Right cardiac atrium (tissue), 5 donors: ENCODE measurements around the gene GULP1. TPM values are rescaled to one million over a fixed set of nuclear protein-coding genes. Genes with fewer than 3 reads are reported as not detected.
"Not testable (repeated sequence)": the region's sequence is repeated elsewhere in the genome, so short reads cannot be mapped to it uniquely, and the experiment has no call there.

Source experiments
- ATAC-seq, 2 donors: fragments of 200-7000 bp; cut with Tn5 transposase; one replicate each; pipeline versions ENCODE4 v1.8.0 to v1.9.1; 2020; ENCODE audit warnings: moderate library complexity in 2 of 2, mild to moderate bottlenecking in 1 of 2
- DNase-seq, 3 donors: peaks; one replicate each; pipeline ENCODE4 v3.0.0-alpha.2; 2020
- H3K27ac ChIP-seq: one replicate; pipeline ENCODE4 v1.5.1; 2013; ENCODE audit warnings: mild to moderate bottlenecking, low read length, control low read depth, moderate library complexity
- H3K27me3 ChIP-seq: one replicate; pipeline ENCODE4 v1.6.1; 2013; ENCODE audit not compliant: control insufficient read depth, insufficient read depth
- H3K4me1 ChIP-seq: one replicate; pipeline ENCODE4 v1.6.1; 2013; ENCODE audit warnings: low read length; ENCODE audit not compliant: control insufficient read depth, insufficient read depth
- H3K4me3 ChIP-seq: one replicate; pipeline ENCODE4 v1.5.1; 2013; ENCODE audit warnings: low read length, control low read depth
- H3K9me3 ChIP-seq: one replicate; pipeline ENCODE4 v1.6.1; 2013; ENCODE audit warnings: low read length; ENCODE audit not compliant: control insufficient read depth
- WGBS: extraction: QIAGEN DNeasy Blood & Tissue Kit; methylation state at CpG from one replicate; pipeline ENCODE4 v1.1.7; 2013; 5-methylcytosine and 5-hydroxymethylcytosine counted together
- intact Hi-C, 4 donors: fragments of 100-400 bp; cut with DNase I; formaldehyde crosslinking; loops; one replicate each; pipeline versions ENCODE4 v1.11.0 to v1.14.0; 2022 to 2023
- polyA plus RNA-seq: library from polyadenylated mRNA; stranded (reverse); fragments of 200-250 nt; gene quantifications from one replicate; pipeline ENCODE4 v1.2.3, GENCODE V29; 2013
- total RNA-seq, 4 donors: library from RNA; stranded (reverse); fragmentation: NEBNext Ultra II Directional; extraction: Animal tissue kit (Norgen Biotek cat#: 25700); gene quantifications; one replicate each; pipeline ENCODE4 v1.2.1, GENCODE V29; 2021
- donor health status: healthy with polysubstance abuse.
- donor health status: DM: no; HTN: yes; CAD: no.
- donor health status: DM: no; HTN: no; CAD: no.
- donor health status: DM: no; HTN: yes; CAD: no; lungs with severe emphysema.
- donor health status: DM: yes; HTN: yes; CAD: no.

Gene GULP1
- total and polyA plus RNA-seq, 5 donors = 3.5 to 14.4 (median 11.0) TPM

- ATAC-seq (no peak), DNase-seq (no peak)
- H3K4me3 ChIP-seq = no peak overlapping the region
- no peaks in the 10 kb centered on the region for H3K27me3 ChIP-seq
- H3K4me1 ChIP-seq = no peaks in the 10 kb centered on the region
- 69% methylated on average over 1 of the region's 1 CpG for WGBS
- H3K27ac ChIP-seq = no peak overlapping the region
- intact Hi-C loops = no loop called here
- no peaks in the 10 kb centered on the region for H3K9me3 ChIP-seq
Measured at GRCh38 chr2:188452084-188452483, 160.4 kb downstream of the GULP1 start.

DNA sequence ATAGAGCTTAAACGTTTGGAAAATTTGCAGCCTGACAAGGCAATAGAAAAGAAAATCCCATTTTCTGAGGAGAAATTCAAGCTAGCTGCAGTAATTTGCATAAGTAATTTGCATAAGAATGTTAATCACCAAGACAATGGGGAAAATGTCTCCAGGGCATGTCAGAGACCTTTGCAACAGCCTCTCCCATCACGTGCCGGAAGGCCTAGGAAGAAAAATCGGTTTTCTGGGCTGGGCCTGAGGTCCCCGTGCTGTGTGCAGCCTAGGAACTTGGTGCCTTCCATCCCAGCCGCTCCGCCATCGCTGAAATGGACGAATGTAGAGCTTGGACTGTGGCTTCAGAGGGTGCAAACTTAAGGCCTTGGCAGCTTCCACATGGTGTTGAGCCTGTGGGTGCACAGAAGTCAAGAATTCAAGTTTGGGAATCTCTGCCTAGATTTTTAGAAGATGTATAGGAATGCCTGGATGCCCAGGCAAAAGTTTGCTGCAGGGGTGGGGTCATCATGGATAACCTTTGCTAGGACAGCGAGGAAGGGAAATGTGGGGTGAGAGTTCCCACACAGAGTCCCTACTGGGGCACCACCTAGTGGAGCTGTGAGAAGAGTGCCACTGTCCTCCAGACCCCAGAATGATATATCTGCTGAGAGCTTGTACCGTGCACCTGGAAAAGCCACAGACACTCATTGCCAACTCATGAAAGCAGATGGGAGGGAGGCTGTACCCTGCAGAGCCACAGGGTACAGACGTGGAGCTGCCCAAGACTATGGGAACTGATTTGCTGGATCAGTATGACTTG, 164.6 kb downstream of the GULP1 start:
- DNase-seq = no peak
- Histone ChIP-seq H3K4me3 (no peak overlapping the region), H3K4me1 (no peaks in the 10 kb centered on the region), H3K27me3 (no peaks in the 10 kb centered on the region), H3K27ac (no peak overlapping the region), H3K9me3 (no peaks in the 10 kb centered on the region)
- WGBS = 90% methylated on average over 12 of the region's 12 CpGs
- intact Hi-C loops = no loop called here
- no peak for ATAC-seq

DNA sequence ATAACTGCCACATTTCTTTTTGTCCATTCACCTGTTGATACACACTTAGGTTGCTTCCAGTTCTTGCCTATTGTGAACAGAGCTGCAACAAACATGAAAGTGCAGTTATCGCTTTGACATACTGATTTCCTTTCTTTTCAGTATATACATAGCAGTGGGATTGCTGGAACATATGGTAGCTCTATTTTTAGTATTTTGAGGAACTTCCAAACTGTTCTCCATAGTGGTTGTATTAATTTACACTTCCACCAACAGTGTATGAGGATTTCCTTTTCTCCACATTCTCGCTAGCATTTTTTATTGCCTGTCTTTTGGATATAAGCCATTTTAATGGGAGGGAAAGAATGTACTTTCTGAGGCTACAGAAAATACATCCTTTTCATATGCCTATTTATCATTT, 167.4 kb downstream of the GULP1 start:
- no peak overlapping the region for H3K27ac ChIP-seq
- H3K4me1 ChIP-seq = no peaks in the 10 kb centered on the region
- WGBS = 81% methylated on average over 2 of the region's 2 CpGs
- ATAC-seq (no peak), DNase-seq (no peak)
- H3K27me3 ChIP-seq = no peaks in the 10 kb centered on the region
- intact Hi-C loops = no loop called here
- no peak overlapping the region for H3K4me3 ChIP-seq
- no peaks in the 10 kb centered on the region for H3K9me3 ChIP-seq

GRCh38 chr2:188466078-188466477, 174.4 kb downstream of the GULP1 start:
- H3K4me3 ChIP-seq, H3K9me3 ChIP-seq, H3K27me3 ChIP-seq, H3K4me1 ChIP-seq, ATAC-seq, DNase-seq, H3K27ac ChIP-seq, intact Hi-C loops: not testable (repeated sequence)
- WGBS = 84% methylated on average over 3 of the region's 3 CpGs

DNA sequence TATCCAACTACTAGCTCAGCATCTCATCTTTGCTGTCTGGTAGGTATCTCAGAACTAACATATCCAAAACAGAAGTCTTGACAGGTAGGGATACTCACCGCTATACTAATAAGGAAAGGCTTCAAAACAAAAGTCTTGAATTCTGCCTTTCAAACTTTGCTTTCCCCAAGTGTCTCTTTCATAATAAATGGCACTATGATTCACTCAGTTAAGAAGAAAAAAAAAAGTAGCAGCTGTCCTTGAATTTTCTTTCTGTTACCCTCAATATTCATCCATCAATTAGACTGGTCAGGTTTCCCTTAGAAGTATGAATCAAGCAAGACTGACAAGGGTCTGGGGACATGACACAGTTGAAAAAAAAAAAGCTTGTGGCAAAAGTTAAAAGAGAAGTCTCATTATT, 175.1 kb downstream of the GULP1 start:
- intact Hi-C loops = no loop called here
- 96% methylated on average over 1 of the region's 1 CpG for WGBS
- H3K27me3 ChIP-seq = no peaks in the 10 kb centered on the region
- no peak overlapping the region for H3K4me3 ChIP-seq
- no peaks in the 10 kb centered on the region for H3K9me3 ChIP-seq
- ATAC-seq (no peak), DNase-seq (no peak)
- H3K4me1 ChIP-seq = no peaks in the 10 kb centered on the region
- no peak overlapping the region for H3K27ac ChIP-seq

GRCh38 chr2:188471166-188471565, 179.5 kb downstream of the GULP1 start:
- ATAC-seq (no peak), DNase-seq (no peak)
- Histone ChIP-seq H3K27me3 (no peaks in the 10 kb centered on the region), H3K27ac (no peak overlapping the region), H3K4me3 (no peak overlapping the region), H3K9me3 (no peaks in the 10 kb centered on the region), H3K4me1 (no peaks in the 10 kb centered on the region)
- 96% methylated on average over 4 of the region's 4 CpGs for WGBS
- intact Hi-C loops = no loop called here

DNA sequence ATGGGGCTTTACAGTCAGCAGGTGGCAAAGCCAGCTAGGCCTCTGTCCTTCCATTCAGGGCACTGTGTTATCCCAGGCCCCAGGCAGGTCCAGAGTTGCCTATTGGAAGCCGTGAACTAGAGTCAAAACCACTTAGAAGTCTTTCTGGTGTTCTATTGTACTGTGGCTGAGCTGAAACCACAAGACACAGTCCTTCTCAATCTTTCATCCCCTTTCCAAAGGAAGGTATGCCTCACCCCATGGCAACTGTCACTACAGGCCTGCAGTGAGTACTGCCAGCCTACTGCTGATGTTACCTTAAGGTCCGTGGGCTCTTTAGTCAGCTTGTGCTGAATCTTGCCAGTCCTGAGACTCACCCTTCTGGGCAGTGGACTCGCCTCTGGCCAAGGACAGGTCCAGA, 181.6 kb downstream of the GULP1 start:
- DNase-seq (no peak), ATAC-seq (no peak)
- H3K9me3 ChIP-seq = no peaks in the 10 kb centered on the region
- 89% methylated on average over 3 of the region's 3 CpGs for WGBS
- no peaks in the 10 kb centered on the region for H3K27me3 ChIP-seq
- intact Hi-C loops = no loop called here
- no peaks in the 10 kb centered on the region for H3K4me1 ChIP-seq
- H3K4me3 ChIP-seq = no peak overlapping the region
- no peak overlapping the region for H3K27ac ChIP-seq

GRCh38 chr2:188474316-188474715, 182.6 kb downstream of the GULP1 start:
- DNase-seq (no peak), ATAC-seq (no peak)
- WGBS = 91% methylated on average over 2 of the region's 2 CpGs
- Histone ChIP-seq H3K9me3 (no peaks in the 10 kb centered on the region), H3K4me1 (no peaks in the 10 kb centered on the region), H3K4me3 (no peak overlapping the region), H3K27ac (no peak overlapping the region), H3K27me3 (no peaks in the 10 kb centered on the region)
- intact Hi-C loops = no loop called here

DNA sequence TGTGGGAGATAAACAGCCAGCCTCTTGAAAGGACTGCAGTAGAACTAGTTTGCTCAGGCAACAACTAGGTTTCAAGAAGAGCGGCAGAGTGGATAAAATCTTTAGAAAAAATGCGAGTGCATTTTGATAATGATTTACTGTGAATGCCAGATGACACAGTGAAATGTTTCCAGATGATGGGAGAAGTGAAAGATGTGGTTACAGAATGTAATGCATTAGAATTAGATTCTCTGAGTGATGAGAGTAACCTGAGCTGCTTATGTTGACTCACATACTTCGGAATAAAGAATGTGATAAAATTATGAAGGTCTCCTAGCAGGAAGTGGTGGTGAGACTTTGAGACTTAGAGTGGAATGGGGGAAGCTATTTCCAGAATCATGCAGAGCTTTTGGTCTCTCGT, 184.3 kb downstream of the GULP1 start:
- Histone ChIP-seq H3K9me3 (no peaks in the 10 kb centered on the region), H3K27ac (no peak overlapping the region), H3K27me3 (no peaks in the 10 kb centered on the region), H3K4me3 (no peak overlapping the region), H3K4me1 (no peaks in the 10 kb centered on the region)
- ATAC-seq = no peak
- intact Hi-C loops = no loop called here
- 57% methylated on average over 4 of the region's 4 CpGs for WGBS
- no peak for DNase-seq

GRCh38 chr2:188477564-188478103, 186.0 kb downstream of the GULP1 start:
- 67% methylated on average over 5 of the region's 5 CpGs for WGBS
- Histone ChIP-seq H3K4me3 (no peak overlapping the region), H3K4me1 (no peaks in the 10 kb centered on the region), H3K27ac (no peak overlapping the region), H3K27me3 (no peaks in the 10 kb centered on the region), H3K9me3 (no peaks in the 10 kb centered on the region)
- ATAC-seq (no peak), DNase-seq (no peak)
- intact Hi-C loops = no loop called here

GRCh38 chr2:188478724-188479123, 187.1 kb downstream of the GULP1 start:
- intact Hi-C loops = no loop called here
- Histone ChIP-seq H3K4me1 (no peaks in the 10 kb centered on the region), H3K27me3 (no peaks in the 10 kb centered on the region), H3K27ac (no peak overlapping the region), H3K9me3 (no peaks in the 10 kb centered on the region), H3K4me3 (no peak overlapping the region)
- ATAC-seq = peak in 1 of 2 donors; percentile 42
- WGBS = 42% methylated on average over 1 of the region's 1 CpG
- DNase-seq = no peak
